NCI-H524 treated with DMSO at 0.1 percent for 48 hours (cell line): ENCODE measurements around the gene MCAT.
"Not testable (repeated sequence)": the region's sequence is repeated elsewhere in the genome, so short reads cannot be mapped to it uniquely, and the experiment has no call there.

Source experiments
- DNase-seq: peaks from one replicate; lab custom pipeline; 2025; lab: John Stamatoyannopoulos, UW

The MCAT gene

GRCh38 chr22:43127166-43127908 is 15.9 kb downstream of the MCAT start:
- DNase-seq = no peak

GRCh38 chr22:43126501-43127165 is 16.6 kb downstream of the MCAT start:
- no peak for DNase-seq

- no peak for DNase-seq
Measured at GRCh38 chr22:43118953-43119458, 24.2 kb downstream of the MCAT start.

- DNase-seq = no peak
Measured at GRCh38 chr22:43118024-43118849, 25.0 kb downstream of the MCAT start.

- DNase-seq = no peak
Measured at GRCh38 chr22:43116932-43117331, 26.3 kb downstream of the MCAT start.

- no peak for DNase-seq
Measured at GRCh38 chr22:43114958-43115357, 28.2 kb downstream of the MCAT start.

GRCh38 chr22:43113526-43114251 is 29.5 kb downstream of the MCAT start:
- no peak for DNase-seq

GRCh38 chr22:43110927-43111623 is 32.1 kb downstream of the MCAT start:
- DNase-seq = no peak

GRCh38 chr22:43110444-43110926 is 32.7 kb downstream of the MCAT start, which contains the start of gene BIK:
BIK (plus strand) TSS chr22:43110750; CDS start chr22:43124023, 13,273 bp downstream.
- DNase-seq = no peak

- no peak for DNase-seq
Measured at GRCh38 chr22:43109921-43110443, 33.2 kb downstream of the MCAT start.

- no peak for DNase-seq
Measured at GRCh38 chr22:43109511-43109910, 33.7 kb downstream of the MCAT start.

- no peak for DNase-seq
Measured at GRCh38 chr22:43106302-43106701, 36.9 kb downstream of the MCAT start.

- not testable (repeated sequence) for DNase-seq
Measured at GRCh38 chr22:43104950-43105349, 38.2 kb downstream of the MCAT start.

- not testable (repeated sequence) for DNase-seq
Measured at GRCh38 chr22:43104056-43104625, 39.1 kb downstream of the MCAT start.

GRCh38 chr22:43101306-43101705 is 41.9 kb downstream of the MCAT start:
- DNase-seq = no peak

GRCh38 chr22:43100225-43100624 is 43.0 kb downstream of the MCAT start:
- DNase-seq = no peak

- DNase-seq = no peak
Measured at GRCh38 chr22:43099095-43099494, 44.1 kb downstream of the MCAT start.

- DNase-seq = no peak
Measured at GRCh38 chr22:43098356-43098755, 44.8 kb downstream of the MCAT start.

GRCh38 chr22:43096420-43096819 is 46.8 kb downstream of the MCAT start:
- DNase-seq = no peak

GRCh38 chr22:43094551-43094950 is 48.6 kb downstream of the MCAT start:
- no peak for DNase-seq
